ENCODE results near the gene ASPSCR1. TPM values are rescaled to one million over a fixed set of nuclear protein-coding genes. Genes with fewer than 3 reads are reported as not detected.
A peak's percentile ranks its signal among the peaks of the same experiment; 100 is the strongest.

The ASPSCR1 gene
- total and polyA plus RNA-seq, 2 of the 13 experiments (the other 11 are each of a cell fraction or from before 2014, with no cell fraction given) = 274 to 314 TPM

DNA sequence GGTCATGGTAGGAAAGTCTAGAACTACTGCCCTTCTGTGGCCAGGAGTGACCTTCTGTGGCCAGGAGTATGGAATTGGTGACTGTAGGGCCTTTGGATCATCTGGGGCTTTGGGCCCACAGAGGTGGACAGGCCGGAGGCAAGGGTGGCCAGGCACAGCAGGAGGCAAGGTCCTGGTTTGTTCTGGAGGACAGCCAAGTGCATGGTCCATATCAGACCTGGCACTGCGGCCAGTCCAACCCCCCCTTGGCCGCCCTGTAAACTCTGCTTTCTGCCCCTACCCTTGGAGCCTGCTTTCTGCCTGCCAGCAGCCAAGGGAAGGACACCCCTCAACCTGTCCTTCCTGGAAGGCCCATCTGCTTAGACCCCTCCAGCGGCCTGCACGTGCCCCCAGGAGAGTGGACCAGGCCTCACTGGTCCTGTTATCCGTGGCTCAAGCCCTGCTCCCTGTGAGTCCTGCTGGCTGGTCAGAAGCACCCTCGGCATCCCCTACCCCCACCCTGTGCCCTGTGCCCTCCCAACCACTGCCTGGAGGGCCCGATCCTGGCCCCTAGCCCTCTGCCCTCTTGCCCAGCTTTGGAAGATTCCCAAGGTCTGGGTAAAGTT lies 62.4 kb downstream of the ASPSCR1 start (continued):
- no peak for TF ChIP-seq ZNF225 (CRISPR knock-in tag; IDR thresholded peaks at IDR 0.05)
- TF ChIP-seq ZNF672 (CRISPR knock-in tag; IDR thresholded peaks at IDR 0.05) = no peak
- TF ChIP-seq, protein P1, sequence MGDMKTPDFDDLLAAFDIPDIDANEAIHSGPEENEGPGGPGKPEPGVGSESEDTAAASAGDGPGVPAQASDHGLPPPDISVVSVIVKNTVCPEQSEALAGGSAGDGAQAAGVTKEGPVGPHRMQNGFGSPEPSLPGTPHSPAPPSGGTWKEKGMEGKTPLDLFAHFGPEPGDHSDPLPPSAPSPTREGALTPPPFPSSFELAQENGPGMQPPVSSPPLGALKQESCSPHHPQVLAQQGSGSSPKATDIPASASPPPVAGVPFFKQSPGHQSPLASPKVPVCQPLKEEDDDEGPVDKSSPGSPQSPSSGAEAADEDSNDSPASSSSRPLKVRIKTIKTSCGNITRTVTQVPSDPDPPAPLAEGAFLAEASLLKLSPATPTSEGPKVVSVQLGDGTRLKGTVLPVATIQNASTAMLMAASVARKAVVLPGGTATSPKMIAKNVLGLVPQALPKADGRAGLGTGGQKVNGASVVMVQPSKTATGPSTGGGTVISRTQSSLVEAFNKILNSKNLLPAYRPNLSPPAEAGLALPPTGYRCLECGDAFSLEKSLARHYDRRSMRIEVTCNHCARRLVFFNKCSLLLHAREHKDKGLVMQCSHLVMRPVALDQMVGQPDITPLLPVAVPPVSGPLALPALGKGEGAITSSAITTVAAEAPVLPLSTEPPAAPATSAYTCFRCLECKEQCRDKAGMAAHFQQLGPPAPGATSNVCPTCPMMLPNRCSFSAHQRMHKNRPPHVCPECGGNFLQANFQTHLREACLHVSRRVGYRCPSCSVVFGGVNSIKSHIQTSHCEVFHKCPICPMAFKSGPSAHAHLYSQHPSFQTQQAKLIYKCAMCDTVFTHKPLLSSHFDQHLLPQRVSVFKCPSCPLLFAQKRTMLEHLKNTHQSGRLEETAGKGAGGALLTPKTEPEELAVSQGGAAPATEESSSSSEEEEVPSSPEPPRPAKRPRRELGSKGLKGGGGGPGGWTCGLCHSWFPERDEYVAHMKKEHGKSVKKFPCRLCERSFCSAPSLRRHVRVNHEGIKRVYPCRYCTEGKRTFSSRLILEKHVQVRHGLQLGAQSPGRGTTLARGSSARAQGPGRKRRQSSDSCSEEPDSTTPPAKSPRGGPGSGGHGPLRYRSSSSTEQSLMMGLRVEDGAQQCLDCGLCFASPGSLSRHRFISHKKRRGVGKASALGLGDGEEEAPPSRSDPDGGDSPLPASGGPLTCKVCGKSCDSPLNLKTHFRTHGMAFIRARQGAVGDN (CRISPR knock-in tag; IDR thresholded peaks at IDR 0.05) = peak; percentile 90
- no peak for TF ChIP-seq ARNTL (CRISPR knock-in tag; IDR thresholded peaks at IDR 0.05)
- TF ChIP-seq ZMYM2 (CRISPR knock-in tag; IDR thresholded peaks at IDR 0.05) = peak; percentile 78; the same call in 1 of the 2 replicates
- TF ChIP-seq HNF4G (IDR thresholded peaks at IDR 0.05; ENCODE audit: borderline replicate concordance, low read depth, low read length) = peak; percentile 37; the same call in 1 of the 2 replicates
- TF ChIP-seq HNF4G (CRISPR knock-in tag; IDR thresholded peaks at IDR 0.05; ENCODE audit: borderline replicate concordance, low read depth) = no peak
- TF ChIP-seq, protein P2, sequence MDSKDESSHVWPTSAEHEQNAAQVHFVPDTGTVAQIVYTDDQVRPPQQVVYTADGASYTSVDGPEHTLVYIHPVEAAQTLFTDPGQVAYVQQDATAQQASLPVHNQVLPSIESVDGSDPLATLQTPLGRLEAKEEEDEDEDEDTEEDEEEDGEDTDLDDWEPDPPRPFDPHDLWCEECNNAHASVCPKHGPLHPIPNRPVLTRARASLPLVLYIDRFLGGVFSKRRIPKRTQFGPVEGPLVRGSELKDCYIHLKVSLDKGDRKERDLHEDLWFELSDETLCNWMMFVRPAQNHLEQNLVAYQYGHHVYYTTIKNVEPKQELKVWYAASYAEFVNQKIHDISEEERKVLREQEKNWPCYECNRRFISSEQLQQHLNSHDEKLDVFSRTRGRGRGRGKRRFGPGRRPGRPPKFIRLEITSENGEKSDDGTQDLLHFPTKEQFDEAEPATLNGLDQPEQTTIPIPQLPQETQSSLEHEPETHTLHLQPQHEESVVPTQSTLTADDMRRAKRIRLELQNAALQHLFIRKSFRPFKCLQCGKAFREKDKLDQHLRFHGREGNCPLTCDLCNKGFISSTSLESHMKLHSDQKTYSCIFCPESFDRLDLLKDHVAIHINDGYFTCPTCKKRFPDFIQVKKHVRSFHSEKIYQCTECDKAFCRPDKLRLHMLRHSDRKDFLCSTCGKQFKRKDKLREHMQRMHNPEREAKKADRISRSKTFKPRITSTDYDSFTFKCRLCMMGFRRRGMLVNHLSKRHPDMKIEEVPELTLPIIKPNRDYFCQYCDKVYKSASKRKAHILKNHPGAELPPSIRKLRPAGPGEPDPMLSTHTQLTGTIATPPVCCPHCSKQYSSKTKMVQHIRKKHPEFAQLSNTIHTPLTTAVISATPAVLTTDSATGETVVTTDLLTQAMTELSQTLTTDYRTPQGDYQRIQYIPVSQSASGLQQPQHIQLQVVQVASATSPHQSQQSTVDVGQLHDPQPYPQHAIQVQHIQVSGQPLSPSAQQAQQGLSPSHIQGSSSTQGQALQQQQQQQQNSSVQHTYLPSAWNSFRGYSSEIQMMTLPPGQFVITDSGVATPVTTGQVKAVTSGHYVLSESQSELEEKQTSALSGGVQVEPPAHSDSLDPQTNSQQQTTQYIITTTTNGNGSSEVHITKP (CRISPR knock-in tag; IDR thresholded peaks at IDR 0.05; ENCODE audit: low read depth) = 0 out of 2 replicates have a peak, but pooled peaks have one; percentile 19
- TF ChIP-seq ZNF383 (CRISPR knock-in tag; IDR thresholded peaks at IDR 0.05; ENCODE audit: borderline replicate concordance) = no peak
- TF ChIP-seq SNAPC2 (CRISPR knock-in tag; IDR thresholded peaks at IDR 0.05) = no peak
- TF ChIP-seq BCL6 (CRISPR knock-in tag; IDR thresholded peaks at IDR 0.05) = no peak
- TF ChIP-seq, protein P3, sequence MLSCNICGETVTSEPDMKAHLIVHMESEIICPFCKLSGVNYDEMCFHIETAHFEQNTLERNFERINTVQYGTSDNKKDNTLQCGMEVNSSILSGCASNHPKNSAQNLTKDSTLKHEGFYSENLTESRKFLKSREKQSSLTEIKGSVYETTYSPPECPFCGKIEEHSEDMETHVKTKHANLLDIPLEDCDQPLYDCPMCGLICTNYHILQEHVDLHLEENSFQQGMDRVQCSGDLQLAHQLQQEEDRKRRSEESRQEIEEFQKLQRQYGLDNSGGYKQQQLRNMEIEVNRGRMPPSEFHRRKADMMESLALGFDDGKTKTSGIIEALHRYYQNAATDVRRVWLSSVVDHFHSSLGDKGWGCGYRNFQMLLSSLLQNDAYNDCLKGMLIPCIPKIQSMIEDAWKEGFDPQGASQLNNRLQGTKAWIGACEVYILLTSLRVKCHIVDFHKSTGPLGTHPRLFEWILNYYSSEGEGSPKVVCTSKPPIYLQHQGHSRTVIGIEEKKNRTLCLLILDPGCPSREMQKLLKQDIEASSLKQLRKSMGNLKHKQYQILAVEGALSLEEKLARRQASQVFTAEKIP (CRISPR knock-in tag; IDR thresholded peaks at IDR 0.05; ENCODE audit: borderline replicate concordance) = no peak
- no peak; the same call in 1 of the 2 replicates for TF ChIP-seq BHLHE40 (IDR thresholded peaks at IDR 0.05; ENCODE audit: low read length)
- no peak for TF ChIP-seq FOXM1 (CRISPR knock-in tag; IDR thresholded peaks at IDR 0.05)
- TF ChIP-seq ELF3 (CRISPR knock-in tag; IDR thresholded peaks at IDR 0.05) = no peak
- no peak for TF ChIP-seq HHEX (CRISPR knock-in tag; IDR thresholded peaks at IDR 0.05)
- no peak for TF ChIP-seq ZNF589 (CRISPR knock-in tag; conservative IDR thresholded peaks at IDR 0.05)
- TF ChIP-seq POGZ (CRISPR knock-in tag; IDR thresholded peaks at IDR 0.05) = no peak
- TF ChIP-seq, protein P4, sequence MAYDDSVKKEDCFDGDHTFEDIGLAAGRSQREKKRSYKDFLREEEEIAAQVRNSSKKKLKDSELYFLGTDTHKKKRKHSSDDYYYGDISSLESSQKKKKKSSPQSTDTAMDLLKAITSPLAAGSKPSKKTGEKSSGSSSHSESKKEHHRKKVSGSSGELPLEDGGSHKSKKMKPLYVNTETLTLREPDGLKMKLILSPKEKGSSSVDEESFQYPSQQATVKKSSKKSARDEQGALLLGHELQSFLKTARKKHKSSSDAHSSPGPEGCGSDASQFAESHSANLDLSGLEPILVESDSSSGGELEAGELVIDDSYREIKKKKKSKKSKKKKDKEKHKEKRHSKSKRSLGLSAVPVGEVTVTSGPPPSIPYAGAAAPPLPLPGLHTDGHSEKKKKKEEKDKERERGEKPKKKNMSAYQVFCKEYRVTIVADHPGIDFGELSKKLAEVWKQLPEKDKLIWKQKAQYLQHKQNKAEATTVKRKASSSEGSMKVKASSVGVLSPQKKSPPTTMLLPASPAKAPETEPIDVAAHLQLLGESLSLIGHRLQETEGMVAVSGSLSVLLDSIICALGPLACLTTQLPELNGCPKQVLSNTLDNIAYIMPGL (CRISPR knock-in tag; IDR thresholded peaks at IDR 0.05; ENCODE audit: borderline replicate concordance in 1 of 2, low read depth in 1 of 2) = 0 out of 4 replicates have a peak, but pooled peaks of 1 of the 2 experiments have one; percentile 37
